Stimulated activated memory B cell treated with anti-CD40 and anti-IgM and Interleukin-4, amounts not matched to agents 10 μg/mL and 1 μg/mL and 100 μg/mL, for 72 hours (primary cell): ENCODE data around the gene ERO1A.

Source experiments
- ATAC-seq: fragments of 150-1000 bp; cut with Tn5 transposase; 2 replicates; pipeline ENCODE4 v1.10.0; 2021
- H3K27ac Mint-ChIP-seq: one replicate; pipeline ENCODE4 v1.8.0; 2022; ENCODE audit warnings: mild to moderate bottlenecking, mixed read lengths
- H3K27me3 Mint-ChIP-seq: one replicate; pipeline ENCODE4 v1.8.0; 2022; ENCODE audit warnings: mixed read lengths
- H3K36me3 Mint-ChIP-seq: one replicate; pipeline ENCODE4 v1.8.0; 2022; ENCODE audit warnings: mixed read lengths
- H3K4me1 Mint-ChIP-seq: one replicate; pipeline ENCODE4 v1.8.0; 2022; ENCODE audit warnings: mixed read lengths
- H3K4me3 Mint-ChIP-seq: one replicate; pipeline ENCODE4 v1.8.0; 2022; ENCODE audit warnings: mild to moderate bottlenecking, moderate library complexity, mixed read lengths
- H3K9me3 Mint-ChIP-seq: one replicate; pipeline ENCODE4 v1.8.0; 2022; ENCODE audit warnings: mixed read lengths

The ERO1A gene

GRCh38 chr14:52599974-52600373 lies 95.4 kb downstream of the ERO1A start:
- H3K4me3 Mint-ChIP-seq, result no peak overlapping the region
- no peak for ATAC-seq
- peaks cover 9% of the 10 kb centered on the region for H3K9me3 Mint-ChIP-seq
- H3K4me1 Mint-ChIP-seq, result peaks cover 6% of the 10 kb centered on the region
- peaks cover 7% of the 10 kb centered on the region for H3K36me3 Mint-ChIP-seq
- no peaks in the 10 kb centered on the region for H3K27me3 Mint-ChIP-seq
- no peak overlapping the region for H3K27ac Mint-ChIP-seq

- Mint-ChIP-seq H3K36me3 (peaks cover 12% of the 10 kb centered on the region), H3K27me3 (no peaks in the 10 kb centered on the region), H3K9me3 (peaks cover 12% of the 10 kb centered on the region), H3K27ac (no peak overlapping the region), H3K4me3 (no peak overlapping the region), H3K4me1 (peaks cover 6% of the 10 kb centered on the region)
- ATAC-seq, result no peak
These were observed 96.8 kb downstream of the ERO1A start for GRCh38 chr14:52598568-52598967.

- Mint-ChIP-seq H3K9me3 (peaks cover 12% of the 10 kb centered on the region), H3K27me3 (no peaks in the 10 kb centered on the region), H3K27ac (no peak overlapping the region), H3K4me1 (no peaks in the 10 kb centered on the region), H3K36me3 (peaks cover 12% of the 10 kb centered on the region), H3K4me3 (no peak overlapping the region)
- ATAC-seq, result no peak
These were observed 98.5 kb downstream of the ERO1A start for GRCh38 chr14:52596861-52597260.

- Mint-ChIP-seq H3K9me3 (peaks cover 12% of the 10 kb centered on the region), H3K27ac (no peak overlapping the region), H3K4me1 (no peaks in the 10 kb centered on the region), H3K4me3 (no peak overlapping the region), H3K36me3 (peaks cover 12% of the 10 kb centered on the region), H3K27me3 (no peaks in the 10 kb centered on the region)
- ATAC-seq, result no peak
These were observed 99.0 kb downstream of the ERO1A start for GRCh38 chr14:52596320-52596719.

- Mint-ChIP-seq H3K36me3 (peaks cover 9% of the 10 kb centered on the region), H3K27ac (no peak overlapping the region)
- ATAC-seq, result no peak
These were observed 105.0 kb downstream of the ERO1A start for GRCh38 chr14:52590318-52590717.

More at GRCh38 chr14:52590318-52590717, 105.0 kb downstream of the ERO1A start:
- no peaks in the 10 kb centered on the region for H3K4me1 Mint-ChIP-seq
- no peak overlapping the region for H3K4me3 Mint-ChIP-seq
- no peaks in the 10 kb centered on the region for H3K27me3 Mint-ChIP-seq
- H3K9me3 Mint-ChIP-seq, result peaks cover 10% of the 10 kb centered on the region
